Measurements from ENCODE around the gene PSMG2. TPM values are rescaled to one million over a fixed set of nuclear protein-coding genes. Genes with fewer than 3 reads are reported as not detected.

PSMG2 gene
- total RNA-seq, 1 donor from 2014 or later, result 67.4 TPM

DNA sequence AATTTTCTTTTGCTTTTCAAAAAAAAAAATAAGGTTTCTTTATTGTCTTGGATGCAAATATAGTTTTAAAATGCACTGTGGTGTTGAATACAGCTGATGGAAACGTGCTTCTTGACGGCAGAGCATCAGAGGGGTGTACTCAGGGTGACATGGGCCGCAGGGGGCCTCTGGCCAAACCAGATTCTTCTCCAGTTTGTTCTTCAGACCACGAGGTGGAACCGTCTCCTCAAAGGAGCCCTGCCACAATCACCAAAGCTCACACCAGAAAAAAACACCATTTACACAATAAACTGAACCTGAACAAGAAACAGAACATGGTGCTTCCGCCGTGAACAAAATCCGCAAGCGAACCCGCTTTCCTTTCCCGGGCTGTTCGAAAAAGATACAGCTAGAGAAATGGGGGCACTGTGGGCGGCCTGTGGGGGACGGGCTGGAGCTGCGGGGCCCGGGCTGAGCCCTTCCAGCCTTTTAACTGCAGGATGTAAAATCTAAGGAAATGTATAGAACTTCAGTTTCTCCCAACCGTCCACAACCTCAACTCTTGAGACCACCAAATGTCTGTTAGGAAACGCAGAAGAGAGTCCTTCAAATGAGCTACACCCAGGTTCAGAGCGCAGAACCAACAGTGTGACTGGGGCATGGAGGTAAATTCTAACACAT is 34.5 kb downstream of the PSMG2 start:
- intact Hi-C loops (cut with micrococcal nuclease), result no loop called here
- DNase-seq, result no peak
- H3K27me3 Mint-ChIP-seq, result peaks cover 2% of the 10 kb centered on the region
- no peaks in the 10 kb centered on the region for H3K36me3 Mint-ChIP-seq (ENCODE audit: low read depth)
- no peaks in the 10 kb centered on the region for H3K4me1 Mint-ChIP-seq
- no peak for ATAC-seq (ENCODE audit: low read depth)
- POLR2A ChIA-PET, result no interaction called here
- TF ChIP-seq, protein P1, sequence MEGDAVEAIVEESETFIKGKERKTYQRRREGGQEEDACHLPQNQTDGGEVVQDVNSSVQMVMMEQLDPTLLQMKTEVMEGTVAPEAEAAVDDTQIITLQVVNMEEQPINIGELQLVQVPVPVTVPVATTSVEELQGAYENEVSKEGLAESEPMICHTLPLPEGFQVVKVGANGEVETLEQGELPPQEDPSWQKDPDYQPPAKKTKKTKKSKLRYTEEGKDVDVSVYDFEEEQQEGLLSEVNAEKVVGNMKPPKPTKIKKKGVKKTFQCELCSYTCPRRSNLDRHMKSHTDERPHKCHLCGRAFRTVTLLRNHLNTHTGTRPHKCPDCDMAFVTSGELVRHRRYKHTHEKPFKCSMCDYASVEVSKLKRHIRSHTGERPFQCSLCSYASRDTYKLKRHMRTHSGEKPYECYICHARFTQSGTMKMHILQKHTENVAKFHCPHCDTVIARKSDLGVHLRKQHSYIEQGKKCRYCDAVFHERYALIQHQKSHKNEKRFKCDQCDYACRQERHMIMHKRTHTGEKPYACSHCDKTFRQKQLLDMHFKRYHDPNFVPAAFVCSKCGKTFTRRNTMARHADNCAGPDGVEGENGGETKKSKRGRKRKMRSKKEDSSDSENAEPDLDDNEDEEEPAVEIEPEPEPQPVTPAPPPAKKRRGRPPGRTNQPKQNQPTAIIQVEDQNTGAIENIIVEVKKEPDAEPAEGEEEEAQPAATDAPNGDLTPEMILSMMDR (IDR thresholded peaks at IDR 0.05), result no peak
- H3K9me3 Mint-ChIP-seq, result no peaks in the 10 kb centered on the region
- CTCF ChIA-PET, result no interaction called here
- no peak overlapping the region for H3K4me3 Mint-ChIP-seq
- H3K27ac Mint-ChIP-seq, result no peak overlapping the region

DNA sequence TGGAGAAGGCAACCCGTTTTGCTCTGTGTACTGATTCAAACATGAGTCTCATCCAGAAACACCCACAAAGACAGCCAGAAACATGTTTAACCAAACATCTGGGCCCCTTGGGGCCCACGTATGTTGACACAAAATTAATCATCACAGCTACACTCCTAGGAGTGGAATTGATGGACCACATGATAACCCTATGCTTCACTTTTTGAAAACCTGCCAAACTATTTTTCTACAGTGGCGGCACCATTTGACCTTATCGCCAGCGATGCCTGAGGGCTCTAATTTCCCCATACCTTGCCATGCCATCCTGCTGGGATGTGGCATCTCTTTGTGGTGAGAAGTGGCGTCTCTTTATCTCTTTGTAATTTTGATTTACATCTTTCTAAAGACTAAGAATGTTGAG is 38.5 kb downstream of the PSMG2 start:
- no peaks in the 10 kb centered on the region for H3K36me3 Mint-ChIP-seq (ENCODE audit: low read depth)
- ChIA-PET CTCF (interaction anchor here (1.0 kb wide), 1 partner anchor 14 kb away, joined by 3 read pairs; no protein-coding TSS in a partner anchor), POLR2A (no interaction called here)
- no peak for ATAC-seq (ENCODE audit: low read depth)
- intact Hi-C loops (cut with micrococcal nuclease), result loop anchor here (5.0 kb wide), 1 partner anchor 416 kb away; no protein-coding TSS in a partner anchor
- no peaks in the 10 kb centered on the region for H3K4me1 Mint-ChIP-seq
- H3K27ac Mint-ChIP-seq, result no peak overlapping the region
- no peak overlapping the region for H3K4me3 Mint-ChIP-seq
- peaks cover 3% of the 10 kb centered on the region for H3K27me3 Mint-ChIP-seq
- TF ChIP-seq, protein P1 (IDR thresholded peaks at IDR 0.05), result no peak
- no peaks in the 10 kb centered on the region for H3K9me3 Mint-ChIP-seq
- no peak for DNase-seq

DNA sequence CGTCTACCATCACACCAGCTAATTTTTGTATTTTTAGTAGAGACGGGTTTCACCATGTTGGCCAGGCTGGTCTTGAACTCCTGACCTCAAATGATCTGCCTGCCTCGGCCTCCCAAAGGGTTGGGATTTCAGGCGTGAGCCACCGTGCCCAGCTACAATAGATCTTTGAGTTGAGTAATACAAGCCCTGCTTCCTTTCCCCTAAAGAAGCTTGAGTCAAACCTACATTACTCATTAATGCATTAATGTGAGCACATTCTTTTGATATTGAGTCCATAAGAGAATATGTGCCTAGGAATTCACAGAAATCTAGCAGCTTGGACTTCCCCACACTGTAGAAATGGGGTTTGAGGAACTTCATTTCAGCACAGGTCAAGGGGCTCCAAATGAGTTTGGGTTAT is 39.6 kb downstream of the PSMG2 start:
- H3K27ac Mint-ChIP-seq, result no peak overlapping the region
- CTCF ChIA-PET, result interaction anchor here (0.7 to 5.3 kb wide), 3 partner anchors 15 to 416 kb away, joined by 3 to 47 read pairs (median 3); no protein-coding TSS in a partner anchor

DNA sequence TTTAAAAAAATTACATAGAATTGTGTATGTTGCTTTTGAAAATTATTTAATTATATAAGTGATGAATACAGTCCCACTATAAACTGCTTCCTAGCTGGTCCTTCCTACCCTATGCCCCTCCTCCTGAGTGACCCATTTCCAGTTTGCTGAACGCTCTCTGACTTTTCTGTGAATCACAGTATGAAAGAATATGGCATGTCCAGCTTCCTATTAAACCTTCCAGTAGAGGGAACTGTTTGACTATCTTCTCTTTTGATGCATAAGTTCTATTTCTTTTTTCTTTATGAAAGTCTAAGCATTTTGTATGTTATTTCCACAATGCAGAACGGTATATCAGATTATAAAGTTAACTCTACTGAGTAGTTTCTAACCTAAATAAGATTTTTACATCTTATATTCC is 41.3 kb downstream of the PSMG2 start:
- ATAC-seq (ENCODE audit: low read depth) (peak; percentile 47), DNase-seq (no peak)
- Mint-ChIP-seq H3K4me3 (no peak overlapping the region), H3K9me3 (no peaks in the 10 kb centered on the region), H3K4me1 (no peaks in the 10 kb centered on the region), H3K27ac (no peak overlapping the region), H3K27me3 (peaks cover 7% of the 10 kb centered on the region), H3K36me3 (ENCODE audit: low read depth) (no peaks in the 10 kb centered on the region)
- intact Hi-C loops (cut with micrococcal nuclease), result loop anchor here (1.0 to 5.0 kb wide), 4 partner anchors 17 to 413 kb away; no protein-coding TSS in a partner anchor
- ChIA-PET CTCF (interaction anchor here (1.4 to 5.3 kb wide), 7 partner anchors 20 to 415 kb away, joined by 5 to 47 read pairs (median 9); no protein-coding TSS in a partner anchor), POLR2A (no interaction called here)
- TF ChIP-seq, protein P1 (IDR thresholded peaks at IDR 0.05), result no peak

More for the DNA sequence above, 39.6 kb downstream of the PSMG2 start:
- no peaks in the 10 kb centered on the region for H3K9me3 Mint-ChIP-seq
- DNase-seq, result no peak
- no peak overlapping the region for H3K4me3 Mint-ChIP-seq
- H3K36me3 Mint-ChIP-seq (ENCODE audit: low read depth), result no peaks in the 10 kb centered on the region
- peaks cover 3% of the 10 kb centered on the region for H3K27me3 Mint-ChIP-seq
- ATAC-seq (ENCODE audit: low read depth), result no peak
- POLR2A ChIA-PET, result interaction anchor here (0.7 kb wide), 1 partner anchor 75 kb away, joined by 3 read pairs; no protein-coding TSS in a partner anchor
- TF ChIP-seq, protein P1 (IDR thresholded peaks at IDR 0.05), result no peak
- no peaks in the 10 kb centered on the region for H3K4me1 Mint-ChIP-seq
- intact Hi-C loops (cut with micrococcal nuclease), result loop anchor here (5.0 kb wide), 1 partner anchor 415 kb away; no protein-coding TSS in a partner anchor

DNA sequence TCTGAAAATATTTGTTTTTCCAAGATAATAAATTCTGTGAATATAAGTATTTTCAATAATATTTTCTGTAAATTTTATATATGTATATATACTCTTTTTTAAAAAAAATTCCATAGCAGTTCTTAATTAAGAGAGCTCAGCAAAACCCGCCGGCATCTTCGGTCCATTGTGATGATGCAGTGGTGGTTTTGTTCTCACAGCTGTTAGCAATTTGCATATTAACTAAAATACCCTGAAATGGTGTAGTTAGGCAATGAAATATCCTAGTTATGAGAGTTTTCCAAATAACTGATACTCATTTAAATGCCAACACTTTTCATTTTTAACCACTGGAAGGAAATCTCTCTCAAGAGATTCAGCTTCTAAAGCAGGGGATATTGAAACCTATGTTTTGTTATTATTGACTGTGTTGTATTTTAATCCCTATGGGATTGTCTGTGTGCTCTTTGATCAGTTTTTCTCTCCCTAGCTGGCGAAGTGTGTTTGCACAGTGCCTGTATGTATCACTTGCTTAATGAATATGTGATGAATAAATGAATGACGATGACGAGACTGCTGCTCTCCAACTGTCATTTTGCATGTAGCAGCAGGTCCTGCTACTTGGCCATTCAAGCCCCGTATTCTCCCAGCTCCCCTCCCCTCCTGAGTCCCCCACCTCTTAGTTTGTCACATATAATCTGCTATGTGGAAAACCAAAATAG is 42.4 kb downstream of the PSMG2 start:
- no peak for ATAC-seq (ENCODE audit: low read depth)
- no peak overlapping the region for H3K27ac Mint-ChIP-seq
- H3K4me1 Mint-ChIP-seq, result peaks cover 11% of the 10 kb centered on the region
- DNase-seq, result no peak
- no peaks in the 10 kb centered on the region for H3K9me3 Mint-ChIP-seq
- POLR2A ChIA-PET, result no interaction called here
- H3K27me3 Mint-ChIP-seq, result peaks cover 15% of the 10 kb centered on the region
- TF ChIP-seq, protein P1 (IDR thresholded peaks at IDR 0.05), result no peak
- intact Hi-C loops (cut with micrococcal nuclease), result no loop called here
- CTCF ChIA-PET, result interaction anchor here (0.8 to 5.3 kb wide), 8 partner anchors 18 to 414 kb away, joined by 3 to 47 read pairs (median 8); no protein-coding TSS in a partner anchor
- H3K4me3 Mint-ChIP-seq, result no peak overlapping the region
- H3K36me3 Mint-ChIP-seq (ENCODE audit: low read depth), result no peaks in the 10 kb centered on the region

Measured in activated B cell treated with CpG ODN at 0.5 μM for 24 hours (primary cell).